ENCODE results near the gene LRMDA.

LRMDA gene

GRCh38 chr10:75431180-75432111, at the start of gene LRMDA:
LRMDA (plus strand) TSS chr10:75431624.
- no peak for TF ChIP-seq EZH2phosphoT487 (IDR thresholded peaks at IDR 0.05; ENCODE audit: low read depth)
- TF ChIP-seq CTCF (IDR thresholded peaks at IDR 0.05; ENCODE audit: low read depth, low read length), result no peak
- H4K20me1 ChIP-seq (ENCODE audit: insufficient read depth, low read length), result no peaks in the 10 kb centered on the region
- no peak within 1 kb of the TSS for H3K4me3 ChIP-seq (ENCODE audit: low read length)
- no peak within 1 kb of the TSS for H3K4me2 ChIP-seq (ENCODE audit: low read length)
- H3K27me3 ChIP-seq (ENCODE audit: low read depth, low read length), result no peaks in the 10 kb centered on the region; the same call in 1 of the 2 replicates
- H3K9ac ChIP-seq (ENCODE audit: low read length), result no peak within 1 kb of the TSS
- no peak within 1 kb of the TSS for H3K27ac ChIP-seq (ENCODE audit: low read length)
- H3K79me2 ChIP-seq (ENCODE audit: low read length), result no peaks in the 10 kb centered on the region
- H3K36me3 ChIP-seq (replicated peaks; ENCODE audit: low read depth, low read length), result no peaks in the 10 kb centered on the region
- no peak within 1 kb of the TSS for H2AFZ ChIP-seq (ENCODE audit: low read depth, low read length)
- no peaks in the 10 kb centered on the region for H3K9me3 ChIP-seq (ENCODE audit: insufficient read depth, low read length)
- no peaks in the 10 kb centered on the region for H3K4me1 ChIP-seq (ENCODE audit: low read length)

GRCh38 chr10:75386128-75386527, 45.3 kb upstream of the LRMDA start:
- no peak overlapping the region for H3K4me2 ChIP-seq (ENCODE audit: low read length)
- no peaks in the 10 kb centered on the region for H3K36me3 ChIP-seq (replicated peaks; ENCODE audit: low read depth, low read length)
- no peaks in the 10 kb centered on the region for H3K9me3 ChIP-seq (ENCODE audit: insufficient read depth, low read length)
- no peak overlapping the region for H3K27ac ChIP-seq (ENCODE audit: low read length)
- no peak overlapping the region for H3K9ac ChIP-seq (ENCODE audit: low read length)
- no peaks in the 10 kb centered on the region for H3K79me2 ChIP-seq (ENCODE audit: low read length)
- no peak for TF ChIP-seq CTCF (IDR thresholded peaks at IDR 0.05; ENCODE audit: low read depth, low read length)
- no peak for TF ChIP-seq EZH2phosphoT487 (IDR thresholded peaks at IDR 0.05; ENCODE audit: low read depth)
- no peak overlapping the region for H2AFZ ChIP-seq (ENCODE audit: low read depth, low read length)
- no peak overlapping the region for H3K4me3 ChIP-seq (ENCODE audit: low read length)
- no peaks in the 10 kb centered on the region for H3K27me3 ChIP-seq (ENCODE audit: low read depth, low read length)
- H3K4me1 ChIP-seq (ENCODE audit: low read length), result no peaks in the 10 kb centered on the region
- no peaks in the 10 kb centered on the region for H4K20me1 ChIP-seq (ENCODE audit: insufficient read depth, low read length)

- Histone ChIP-seq H3K4me3 (ENCODE audit: low read length) (no peak overlapping the region), H3K36me3 (replicated peaks; ENCODE audit: low read depth, low read length) (no peaks in the 10 kb centered on the region), H3K79me2 (ENCODE audit: low read length) (no peaks in the 10 kb centered on the region), H3K9ac (ENCODE audit: low read length) (no peak overlapping the region), H3K27ac (ENCODE audit: low read length) (no peak overlapping the region), H4K20me1 (ENCODE audit: insufficient read depth, low read length) (no peaks in the 10 kb centered on the region), H3K4me1 (ENCODE audit: low read length) (no peaks in the 10 kb centered on the region), H3K9me3 (ENCODE audit: insufficient read depth, low read length) (no peaks in the 10 kb centered on the region), H3K4me2 (ENCODE audit: low read length) (no peak overlapping the region), H3K27me3 (ENCODE audit: low read depth, low read length) (no peaks in the 10 kb centered on the region), H2AFZ (ENCODE audit: low read depth, low read length) (no peak overlapping the region)
- no peak for TF ChIP-seq CTCF (IDR thresholded peaks at IDR 0.05; ENCODE audit: low read depth, low read length)
- no peak for TF ChIP-seq EZH2phosphoT487 (IDR thresholded peaks at IDR 0.05; ENCODE audit: low read depth)
These were observed 43.3 kb upstream of the LRMDA start for GRCh38 chr10:75388082-75388481.

GRCh38 chr10:75390178-75390577, 41.2 kb upstream of the LRMDA start:
- TF ChIP-seq EZH2phosphoT487 (IDR thresholded peaks at IDR 0.05; ENCODE audit: low read depth), result no peak
- TF ChIP-seq CTCF (IDR thresholded peaks at IDR 0.05; ENCODE audit: low read depth, low read length), result no peak
- H3K4me2 ChIP-seq (ENCODE audit: low read length), result no peak overlapping the region
- no peaks in the 10 kb centered on the region for H4K20me1 ChIP-seq (ENCODE audit: insufficient read depth, low read length)
- no peaks in the 10 kb centered on the region for H3K27me3 ChIP-seq (ENCODE audit: low read depth, low read length)
- no peaks in the 10 kb centered on the region for H3K4me1 ChIP-seq (ENCODE audit: low read length)
- no peaks in the 10 kb centered on the region for H3K79me2 ChIP-seq (ENCODE audit: low read length)
- H3K9me3 ChIP-seq (ENCODE audit: insufficient read depth, low read length), result no peaks in the 10 kb centered on the region
- no peaks in the 10 kb centered on the region for H3K36me3 ChIP-seq (replicated peaks; ENCODE audit: low read depth, low read length)
- no peak overlapping the region for H3K27ac ChIP-seq (ENCODE audit: low read length)
- H3K4me3 ChIP-seq (ENCODE audit: low read length), result no peak overlapping the region
- H2AFZ ChIP-seq (ENCODE audit: low read depth, low read length), result no peak overlapping the region
- no peak overlapping the region for H3K9ac ChIP-seq (ENCODE audit: low read length)

Measured in OCI-LY3 (cell line).